NT2/D1 (cell line): Measurements from ENCODE around the gene TNFSF9.

Experiments
- SUZ12 ChIP-seq: IDR thresholded peaks from 2 replicates; pipeline ENCODE4 v1.6.1; 2011; ENCODE audit not compliant: insufficient read length, insufficient read depth; ENCODE audit errors: extremely low read depth
- YY1 ChIP-seq: IDR thresholded peaks from 2 replicates; pipeline ENCODE4 v1.6.1; 2011; ENCODE audit not compliant: insufficient read length, insufficient read depth
- ZNF274 ChIP-seq: IDR thresholded peaks from 2 replicates; pipeline ENCODE4 v1.6.1; 2011; ENCODE audit warnings: mild to moderate bottlenecking, low read depth, low read length

GRCh38 chr19:6527893-6528543 is 2.8 kb upstream of the TNFSF9 start:
- TF ChIP-seq ZNF274 = no peak
- TF ChIP-seq YY1 = no peak
- TF ChIP-seq SUZ12 = no peak
